Medulla oblongata (tissue), 1 donor: ENCODE measurements around the gene KLK1.

Experiments used
- DNase-seq: peaks from one replicate; pipeline ENCODE4 v3.0.0-alpha.2; 2015; ENCODE audit errors: extremely low spot score

KLK1 gene

DNA sequence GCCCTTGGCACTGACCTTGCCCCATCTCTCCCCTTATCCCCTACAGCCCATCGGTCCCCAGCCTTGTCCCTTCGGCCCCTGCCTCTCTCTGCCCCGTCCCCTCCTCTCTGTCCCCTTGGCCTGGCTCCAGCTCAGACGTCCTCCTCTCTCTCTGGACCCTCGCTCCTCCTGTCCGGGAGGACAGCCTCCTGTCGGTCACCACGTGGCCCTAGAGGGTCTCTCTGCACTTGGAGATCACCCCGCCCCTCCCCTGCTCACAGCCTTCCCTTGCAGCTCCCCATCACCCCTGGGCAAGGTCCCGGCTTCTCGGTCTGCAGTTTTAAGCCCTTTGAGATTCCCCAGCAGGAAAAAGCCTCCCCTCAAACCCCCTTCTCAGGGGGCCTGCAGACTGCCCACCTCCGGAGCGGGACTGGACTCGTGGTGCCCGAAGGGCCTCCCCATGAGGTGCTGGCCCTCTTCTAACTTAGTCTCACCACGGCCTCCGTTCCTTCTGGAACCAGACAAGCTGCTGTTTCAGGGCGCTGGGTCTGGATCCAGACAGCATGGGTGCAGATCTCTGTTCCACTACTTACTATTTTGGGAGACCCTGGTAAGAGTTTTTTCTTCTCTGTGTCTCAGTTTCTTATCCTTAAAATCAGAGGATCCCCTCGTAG lies 13.1 kb upstream of the KLK1 start:
- DNase-seq = no peak

DNA sequence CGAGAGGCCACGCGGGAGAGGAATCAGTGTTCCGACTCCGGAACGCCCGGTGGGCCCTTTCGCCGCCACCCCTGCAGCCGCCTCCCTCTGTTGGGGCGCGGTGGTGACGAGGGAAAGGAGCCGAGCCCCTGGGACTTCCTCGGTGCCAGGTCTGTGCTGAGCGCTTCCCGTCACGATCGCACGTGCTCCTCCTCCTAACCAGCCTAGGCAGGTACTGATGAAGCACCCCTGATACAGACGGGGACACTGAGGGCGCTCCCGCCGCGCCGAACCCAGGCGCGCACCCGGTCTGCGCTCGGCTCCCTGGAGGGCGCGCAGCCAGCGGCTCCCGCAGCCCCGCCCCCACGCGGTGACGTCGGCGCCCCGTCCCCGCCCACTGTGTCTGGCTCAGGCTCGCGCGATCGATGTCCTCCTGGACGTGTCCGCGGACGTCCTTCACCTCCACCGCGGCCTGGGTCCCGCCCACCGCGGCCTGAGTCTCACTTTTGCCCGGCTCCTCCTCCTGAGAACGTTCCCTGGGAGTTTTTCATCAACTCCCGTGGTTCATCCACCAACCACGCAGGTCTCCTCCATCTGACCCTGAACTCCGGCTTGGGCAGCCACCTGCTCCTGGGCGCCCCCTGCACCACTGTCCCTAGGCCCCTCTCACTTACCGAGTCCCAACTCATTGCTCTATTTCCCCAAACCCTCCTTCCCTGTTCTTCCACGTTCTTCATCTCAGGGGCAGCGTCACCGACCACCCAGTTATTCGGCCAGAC lies 12.4 kb upstream of the KLK1 start:
- DNase-seq = peak; percentile 30

DNA sequence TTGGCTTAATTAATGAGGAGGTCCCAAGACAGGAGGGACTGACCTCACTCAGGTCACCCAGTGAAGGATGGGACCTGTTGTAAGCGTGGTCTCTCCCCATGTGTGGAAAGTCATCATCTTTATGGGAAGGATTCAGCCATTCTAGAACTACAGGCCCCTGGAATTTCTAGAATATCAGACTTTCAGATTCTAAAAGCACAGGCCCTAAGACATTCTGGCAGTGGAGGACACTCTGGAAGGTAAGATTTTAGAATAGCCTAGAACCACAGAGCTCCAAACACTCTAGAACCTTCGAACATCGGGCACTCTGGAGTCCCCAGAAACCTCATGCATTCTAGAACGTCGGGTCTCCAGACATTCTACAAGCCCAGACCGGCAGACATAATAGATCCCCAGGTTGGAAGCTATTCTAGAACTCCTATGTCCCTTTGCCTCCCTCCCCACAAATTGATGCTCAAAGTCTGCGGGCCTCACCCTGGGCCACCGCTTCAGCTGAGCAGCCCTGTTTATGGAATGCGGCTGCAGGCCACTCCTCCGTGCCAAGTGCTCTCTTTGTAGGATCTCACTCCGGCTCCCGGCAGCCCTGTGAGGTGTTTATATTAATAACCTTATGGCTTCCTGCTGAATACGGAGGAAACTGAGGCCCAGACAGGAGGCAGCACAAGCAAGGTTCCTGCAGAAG lies 11.7 kb upstream of the KLK1 start:
- DNase-seq = no peak

DNA sequence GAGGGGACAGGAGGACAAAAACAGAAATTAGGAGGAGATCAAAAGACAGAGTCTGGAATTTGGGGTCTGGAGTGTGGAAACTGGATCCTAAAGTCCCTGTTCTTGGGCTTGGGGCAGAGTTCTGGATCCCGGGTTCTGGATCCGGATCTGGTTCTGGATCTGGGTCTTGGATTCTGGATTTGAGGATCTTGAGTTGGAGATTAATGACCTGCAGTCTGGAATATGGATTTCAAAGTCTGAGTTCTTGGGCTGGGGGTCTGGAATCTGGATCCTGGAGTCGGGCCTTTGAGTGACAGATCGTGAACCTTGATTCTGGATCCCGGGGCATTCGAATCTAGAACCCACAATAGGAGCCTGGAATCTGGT lies 10.2 kb upstream of the KLK1 start:
- no peak for DNase-seq

DNA sequence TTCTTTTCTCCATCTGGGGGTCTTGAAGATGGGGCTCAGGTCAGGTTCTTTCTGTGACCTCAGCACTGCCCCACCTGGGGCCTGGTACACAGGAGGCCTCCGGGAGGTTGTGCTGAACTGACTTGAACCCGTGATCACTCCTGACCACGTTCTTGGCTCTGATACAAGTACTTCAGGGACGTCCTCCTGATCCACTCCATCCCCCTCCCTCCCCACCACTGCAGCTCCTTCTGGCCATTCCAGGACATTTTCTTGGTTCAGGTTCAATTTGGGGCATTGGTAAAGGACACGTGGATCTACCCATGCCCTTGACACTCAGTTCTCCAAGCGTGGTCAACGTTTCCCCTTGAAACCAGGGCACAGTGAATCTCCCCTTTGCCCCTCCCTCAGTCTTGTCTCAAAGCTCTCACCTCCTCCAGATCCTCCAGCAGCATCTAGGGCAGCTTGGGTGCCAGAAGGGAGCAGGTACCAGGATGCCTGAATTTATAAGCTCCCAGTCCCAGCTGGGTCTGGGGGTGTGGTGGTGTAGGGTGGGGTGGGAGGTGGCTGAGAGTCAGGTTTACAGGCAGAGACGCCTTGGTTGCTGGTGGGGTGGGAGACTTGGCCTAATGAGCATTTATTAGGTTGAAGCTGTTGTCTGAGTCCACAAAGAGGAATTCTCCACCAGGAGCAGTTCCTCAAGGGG lies 9.7 kb upstream of the KLK1 start, which contains the start of gene KLK15:
KLK15 (minus strand) TSS at position 458 of the 685 bp plus-strand sequence. CDS start 2,082 bp downstream, outside the sequence.
- no peak for DNase-seq

DNA sequence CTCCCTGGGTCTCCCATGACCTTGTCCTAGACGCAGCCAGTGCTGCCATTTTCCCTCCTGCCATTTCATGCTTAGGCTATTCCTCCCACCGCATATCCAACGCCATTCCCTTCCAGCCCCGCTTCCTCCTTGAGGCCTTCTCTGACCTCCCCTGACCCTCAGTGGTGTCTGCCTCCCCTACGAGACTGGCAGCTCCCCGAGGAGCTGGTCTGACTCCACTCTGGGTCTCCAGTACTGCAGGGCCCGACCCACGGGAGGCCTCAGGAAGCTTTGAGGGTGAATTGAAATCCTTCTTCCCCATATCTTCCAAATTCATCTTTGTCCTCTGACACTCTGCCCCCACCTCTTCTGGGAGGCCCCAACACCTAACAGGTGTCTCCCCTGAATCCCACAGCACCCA lies 9.1 kb upstream of the KLK1 start:
- no peak for DNase-seq

DNA sequence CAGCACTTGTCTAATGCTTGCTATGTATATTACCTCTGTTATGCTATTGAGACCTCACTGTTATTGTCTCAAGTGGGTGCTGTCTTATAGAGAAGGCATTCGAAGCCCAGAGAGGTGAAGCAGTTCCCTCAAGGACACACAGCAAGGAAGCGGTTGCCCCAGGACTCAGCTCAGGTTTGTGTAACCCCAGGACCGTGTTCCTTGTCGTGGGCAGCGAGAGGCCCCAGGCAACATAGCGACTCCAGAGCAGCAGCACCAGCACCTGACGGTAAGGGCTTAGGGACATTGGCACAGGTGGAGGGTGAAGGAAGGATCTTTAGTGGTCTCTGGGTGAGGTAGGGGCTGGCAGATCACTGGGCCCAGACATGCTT lies 7.4 kb upstream of the KLK1 start:
- DNase-seq = no peak

DNA sequence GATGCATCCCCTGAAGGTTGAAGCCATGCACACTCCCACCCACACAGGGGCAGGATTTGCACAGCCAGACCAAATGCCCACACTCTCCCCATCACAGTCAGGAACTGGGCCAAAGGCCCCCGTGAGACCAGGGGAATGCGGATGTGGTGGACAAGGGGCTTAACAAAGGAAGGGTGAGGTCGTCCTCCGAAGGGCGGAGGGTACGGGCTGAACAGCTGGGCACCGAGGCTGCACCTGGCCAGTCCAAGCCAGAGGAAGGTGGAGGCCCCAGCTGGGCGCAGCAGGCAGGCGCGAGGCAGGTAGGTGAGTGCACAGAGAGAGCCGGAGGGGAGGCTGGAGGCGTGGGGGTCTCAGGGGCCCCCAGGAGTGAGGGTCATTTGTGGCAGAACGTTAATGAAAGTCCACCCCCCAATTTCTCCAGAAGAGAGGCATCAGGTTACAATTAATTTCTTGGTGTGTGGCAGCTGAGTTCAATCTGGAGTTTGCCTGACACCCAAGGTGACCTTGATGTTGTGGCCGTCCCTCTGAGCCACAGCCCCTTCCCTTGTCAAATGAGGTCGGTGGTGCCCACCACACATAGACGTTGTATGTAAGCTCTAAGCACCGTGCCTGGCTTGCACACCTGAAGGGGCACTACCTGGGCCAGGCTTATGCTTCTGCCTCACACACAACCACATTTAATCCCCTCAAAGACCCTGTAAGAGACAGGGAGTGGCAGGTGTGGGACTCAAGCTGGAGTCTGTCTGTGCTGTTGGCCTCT lies 6.9 kb upstream of the KLK1 start:
- DNase-seq = no peak

DNA sequence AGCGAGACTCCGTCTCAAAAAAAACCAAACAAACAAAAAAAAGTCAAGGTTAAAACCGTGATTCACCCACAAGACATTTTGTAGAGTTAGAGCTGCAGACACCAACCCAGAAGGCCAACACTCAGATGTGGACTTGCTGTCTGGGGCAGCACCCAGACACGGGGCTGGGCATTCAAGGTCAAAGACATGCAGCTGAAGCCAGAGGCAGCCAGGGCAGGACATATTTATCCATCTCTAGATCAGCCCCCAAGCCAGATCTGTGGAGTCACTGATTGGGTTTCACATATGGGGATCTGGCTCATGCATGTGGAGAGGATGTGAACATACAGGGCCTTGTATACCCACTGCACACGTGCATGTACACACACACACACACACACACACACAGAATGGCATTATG lies 6.2 kb upstream of the KLK1 start:
- DNase-seq = no peak

DNA sequence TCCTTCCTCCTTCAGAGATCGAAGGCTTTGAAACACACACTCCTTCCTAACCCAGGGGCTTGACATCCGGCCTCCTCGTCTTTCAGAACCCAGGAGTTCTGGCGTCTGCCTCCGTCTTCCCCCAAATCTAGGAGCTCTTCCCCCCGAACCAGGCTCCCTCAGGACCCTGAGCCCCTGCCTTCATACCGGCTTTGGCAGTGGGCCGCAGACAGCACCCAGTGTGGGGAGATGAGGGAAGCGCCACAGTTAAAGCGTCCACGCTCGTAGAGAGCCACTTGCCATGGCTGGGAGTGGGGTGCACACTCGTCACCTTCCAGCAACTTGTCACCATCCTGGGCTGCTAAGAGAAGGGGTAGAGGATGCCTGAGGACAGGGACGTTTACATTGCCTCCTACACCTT lies 3.9 kb upstream of the KLK1 start:
- no peak for DNase-seq

DNA sequence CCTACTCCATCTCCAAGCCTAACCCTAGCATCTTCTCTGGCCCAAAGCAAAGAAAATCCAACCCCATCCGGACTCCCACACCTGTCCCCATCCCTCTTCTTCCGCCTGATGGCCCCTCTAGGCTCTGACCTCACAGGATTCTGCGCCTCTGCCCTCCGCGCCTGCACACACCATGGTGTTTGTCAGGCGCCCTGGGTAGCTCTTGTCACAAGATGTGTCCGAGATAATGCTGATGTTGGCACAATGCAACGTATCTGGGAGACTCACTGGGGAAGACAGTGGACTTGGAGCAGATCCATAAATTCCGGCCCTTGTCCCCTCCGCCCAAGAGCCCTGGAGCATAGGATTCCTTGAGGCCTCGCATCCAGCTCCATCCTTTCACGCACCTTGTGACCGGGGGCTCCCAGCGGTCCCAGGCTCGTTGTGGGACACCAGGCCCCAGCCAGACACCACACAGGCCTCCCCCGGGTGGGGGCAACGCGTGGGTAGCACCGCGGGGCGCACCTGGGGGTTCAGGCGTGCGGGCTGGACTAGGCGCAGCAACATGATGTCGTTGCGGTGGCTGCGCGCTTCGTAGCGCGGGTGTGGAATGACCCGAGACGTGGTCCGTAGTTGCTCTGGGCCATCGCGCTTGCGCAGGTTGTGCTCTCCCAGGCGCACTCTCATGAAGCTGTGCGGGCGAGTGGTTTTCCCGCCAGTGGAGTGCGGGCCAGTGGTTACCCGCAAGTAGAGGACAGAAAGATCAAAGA lies 3.1 kb upstream of the KLK1 start:
- DNase-seq = no peak

DNA sequence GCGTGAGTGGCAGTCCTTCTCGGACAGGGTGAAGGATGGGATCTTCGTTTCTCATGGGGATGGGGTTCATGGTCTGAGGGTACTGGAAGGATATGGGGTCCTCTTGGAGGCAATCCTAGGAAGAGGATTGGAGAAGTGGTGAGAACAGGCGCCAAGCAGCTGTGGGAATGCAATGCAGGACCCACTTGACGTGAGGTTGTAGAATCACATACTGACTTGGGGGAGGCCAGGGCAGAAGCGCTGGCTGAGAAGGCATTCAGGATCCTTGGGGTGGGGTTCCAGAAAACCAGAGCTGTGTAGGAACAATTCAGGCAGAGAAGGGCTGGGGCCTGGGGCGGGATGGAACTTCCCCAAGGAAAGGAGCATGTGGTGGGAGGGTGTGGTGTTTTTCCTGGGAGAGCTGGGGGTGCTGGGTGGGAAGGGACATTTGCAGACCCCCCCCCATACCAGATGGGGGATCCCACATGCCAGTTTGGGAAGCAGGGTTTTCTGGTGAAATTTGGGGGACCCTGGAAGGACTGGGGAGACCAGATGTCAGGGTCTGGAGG lies 852 bp downstream of the KLK1 start:
- DNase-seq = no peak

DNA sequence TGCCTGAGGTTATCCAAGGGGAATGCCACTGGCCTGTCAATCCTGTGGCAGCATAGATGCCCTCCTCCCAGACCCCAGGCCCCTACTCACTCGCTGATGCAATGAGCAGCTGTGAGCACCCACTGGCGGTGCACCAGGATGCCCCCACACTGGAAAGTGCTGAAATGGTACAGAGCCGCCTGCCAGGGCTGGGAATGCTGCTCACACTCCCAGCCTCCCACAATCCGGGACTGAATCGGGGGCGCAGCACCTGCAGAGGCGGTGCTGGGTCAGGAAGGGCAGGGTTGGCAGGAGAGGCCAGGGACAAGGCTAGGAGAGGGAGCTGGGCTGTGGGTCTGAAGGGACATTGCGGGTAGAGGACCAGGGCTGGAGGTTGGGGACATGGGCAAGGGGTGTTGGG lies 2.0 kb downstream of the KLK1 start:
- DNase-seq = no peak

DNA sequence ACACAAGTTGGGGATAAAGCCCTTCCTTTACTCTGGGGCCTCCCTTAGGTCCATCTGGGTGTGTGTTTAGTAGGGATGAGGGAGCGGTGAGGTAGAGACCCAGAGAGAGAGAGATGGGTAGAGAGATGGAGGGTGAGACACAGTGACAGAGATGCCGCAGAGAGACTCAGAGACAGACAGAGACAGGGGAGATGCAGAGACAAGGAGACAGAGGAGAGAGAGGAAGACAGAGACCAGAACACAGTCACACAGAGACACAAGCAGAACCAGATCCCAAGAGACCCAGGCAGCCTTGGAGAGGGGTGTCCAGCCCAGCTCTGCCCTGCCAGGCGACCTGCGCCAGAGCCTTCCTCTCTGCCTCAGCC lies 2.4 kb downstream of the KLK1 start:
- no peak for DNase-seq

DNA sequence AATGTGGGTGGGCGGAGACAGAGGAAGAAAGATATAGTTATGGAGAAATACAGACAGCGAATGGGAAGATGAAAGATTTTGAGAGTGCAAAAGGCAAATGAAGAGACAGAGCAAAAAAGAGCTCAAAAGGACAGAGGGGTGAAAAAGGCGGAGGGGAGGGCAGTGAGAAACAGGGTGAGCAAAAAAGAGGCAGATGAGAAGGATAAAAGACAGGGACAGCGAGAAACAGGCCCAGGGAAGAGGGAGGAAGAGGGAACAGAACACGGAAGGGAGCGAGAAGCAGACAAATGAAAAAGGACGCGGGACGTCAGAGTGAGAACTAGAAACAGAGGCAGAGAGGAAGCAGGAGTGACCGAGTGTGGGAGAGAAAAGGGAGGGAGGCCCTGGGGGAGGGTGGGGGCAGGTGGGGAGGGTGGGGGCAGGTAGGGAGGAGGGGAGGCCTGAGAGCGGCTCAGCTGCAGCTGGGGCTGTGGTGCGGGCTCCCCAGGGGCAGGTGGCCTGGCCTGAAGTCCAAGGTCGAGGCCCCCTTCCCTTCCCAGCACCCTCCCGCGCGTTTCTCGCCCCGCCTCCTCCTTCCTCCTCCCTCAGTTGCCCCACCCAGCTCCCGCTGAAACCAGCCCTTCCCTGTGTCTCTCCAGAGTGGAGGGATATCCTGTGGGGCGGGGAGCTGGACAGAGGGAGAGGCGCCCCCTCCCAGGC lies 2.9 kb downstream of the KLK1 start:
- DNase-seq = no peak

DNA sequence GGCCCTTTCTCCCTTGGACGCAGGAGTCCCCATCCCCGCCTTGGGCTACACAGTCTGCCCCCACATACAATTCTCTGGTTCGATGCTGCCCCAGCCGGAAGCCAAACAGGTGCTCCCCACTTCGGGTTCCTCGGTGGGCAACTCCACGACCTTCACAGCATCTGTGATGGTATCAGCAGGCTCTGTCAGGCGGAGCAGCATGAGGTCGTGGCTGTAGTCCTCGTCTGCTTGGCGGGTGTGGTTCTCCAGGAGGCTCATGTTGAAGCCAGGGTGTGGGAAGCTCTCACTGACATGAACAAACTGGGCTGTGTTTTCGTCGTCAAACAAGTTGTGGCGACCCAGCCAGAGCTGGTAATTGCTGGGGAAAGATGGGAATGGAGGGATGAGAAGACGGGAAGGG lies 3.5 kb downstream of the KLK1 start:
- DNase-seq = no peak

DNA sequence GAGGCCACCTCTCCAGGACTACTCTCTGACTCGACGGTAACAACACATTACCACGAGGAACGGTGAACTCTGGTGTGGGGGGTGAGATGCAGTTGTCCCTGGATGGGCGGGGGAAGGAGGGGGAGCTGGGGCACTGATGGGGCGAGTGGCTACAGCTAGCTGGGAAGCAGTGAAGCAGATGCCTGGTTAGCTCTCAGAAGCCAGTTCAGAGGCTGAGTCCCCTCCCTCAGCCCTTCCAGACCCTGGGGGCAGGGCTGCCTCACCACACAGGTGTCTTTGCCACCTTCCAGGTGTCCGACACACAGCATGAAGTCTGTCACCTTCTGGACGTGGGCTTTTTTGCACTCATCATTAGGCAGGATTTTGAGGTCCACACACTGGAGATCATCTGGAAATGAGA lies 4.0 kb downstream of the KLK1 start:
- no peak for DNase-seq

DNA sequence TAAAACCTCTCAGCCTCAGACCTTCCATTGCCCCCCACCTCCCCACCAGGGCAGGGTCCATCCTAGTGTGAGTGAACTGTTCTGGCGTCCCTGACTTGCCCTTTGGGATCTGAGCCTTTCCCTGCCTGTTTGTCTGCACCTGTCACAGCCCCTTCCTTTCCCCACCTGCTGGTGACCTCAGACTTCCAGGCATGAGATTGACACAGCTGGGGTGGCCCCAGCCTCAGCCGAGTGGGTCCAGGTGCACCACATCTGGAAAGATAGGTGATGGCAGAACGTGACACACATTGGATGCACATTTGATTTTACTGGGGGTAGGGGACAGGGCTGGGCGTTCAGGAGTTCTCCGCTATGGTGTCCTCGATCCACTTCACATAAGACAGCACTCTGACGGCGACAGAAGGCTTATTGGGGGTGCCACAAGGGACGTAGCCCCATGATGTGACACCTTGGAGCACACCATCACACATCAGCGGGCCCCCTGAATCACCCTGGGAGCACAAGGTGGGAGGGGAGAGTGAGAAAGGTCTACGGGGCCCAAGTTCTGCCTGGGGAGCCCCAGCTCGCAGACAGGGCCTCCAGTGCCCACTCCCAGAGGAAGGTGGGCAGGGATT lies 4.6 kb downstream of the KLK1 start:
- no peak for DNase-seq

DNA sequence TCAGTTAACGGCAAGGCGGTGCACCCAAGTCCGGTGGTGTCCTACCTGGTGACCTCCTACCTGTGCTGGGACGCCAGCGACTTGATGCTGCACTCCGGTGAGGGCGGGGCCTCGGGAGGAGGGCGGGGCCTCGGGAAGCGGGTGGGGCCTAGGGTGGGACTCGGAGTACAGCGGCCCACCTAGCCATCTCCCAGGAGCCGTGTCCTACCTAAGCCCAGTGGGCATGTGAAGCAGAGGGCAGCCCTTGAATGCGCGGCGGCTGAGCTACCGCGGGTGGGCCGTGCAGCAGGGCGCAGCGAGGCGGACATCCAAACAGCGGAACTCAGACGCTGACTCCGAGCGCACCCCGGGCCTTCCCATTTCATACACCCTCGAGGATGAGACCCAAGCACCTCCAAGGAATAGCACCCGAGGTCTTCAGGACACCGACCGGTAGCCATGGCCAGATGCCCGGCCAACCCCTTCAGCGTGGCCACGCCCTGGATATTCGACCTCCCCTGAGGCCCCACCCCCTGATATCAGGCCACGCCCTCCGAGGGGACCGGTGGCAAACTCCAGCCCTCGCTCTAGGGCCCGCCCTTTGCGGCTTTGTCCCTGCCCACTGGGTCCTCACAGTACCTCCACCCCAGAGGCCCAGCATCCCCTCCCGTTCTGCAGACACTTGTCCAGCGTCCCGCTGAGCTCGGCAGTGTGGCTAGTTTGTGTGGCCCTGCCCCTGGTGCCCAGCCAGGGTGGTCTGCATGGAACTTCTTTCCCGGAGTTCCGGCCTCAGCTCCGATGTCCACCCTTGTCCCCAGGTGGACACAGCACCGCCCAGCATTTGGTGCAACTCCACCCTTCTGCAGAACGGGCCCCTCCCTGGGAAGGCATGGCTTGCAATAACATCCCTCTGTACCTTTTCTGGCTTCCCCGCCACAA lies 5.4 kb downstream of the KLK1 start:
- no peak for DNase-seq
